ENCODE data around the gene RNF113A. TPM values are rescaled to one million over a fixed set of nuclear protein-coding genes. Genes with fewer than 3 reads are reported as not detected.
"Not testable (repeated sequence)": the region's sequence is repeated elsewhere in the genome, so short reads cannot be mapped to it uniquely, and the experiment has no call there.

RNF113A gene
- total RNA-seq, result 18.0 and 19.6 TPM in 2 replicates

- peak; percentile 77 for DNase-seq
Observed at GRCh38 chrX:119871599-119872395, at the start of gene RNF113A, which contains the start of gene NDUFA1. Gene RNF113A, minus strand, starts transcription at chrX:119871733. Its CDS starts 120 bp downstream, at chrX:119871613. Gene NDUFA1, plus strand, starts transcription at chrX:119871832. Its CDS starts 80 bp downstream, at chrX:119871912.

GRCh38 chrX:119919835-119920585, 48.5 kb upstream of the RNF113A start:
- no peak for DNase-seq

GRCh38 chrX:119917877-119918276, 46.3 kb upstream of the RNF113A start:
- DNase-seq, result no peak

GRCh38 chrX:119916310-119916709, 44.8 kb upstream of the RNF113A start:
- DNase-seq, result no peak

GRCh38 chrX:119900976-119901375, 29.4 kb upstream of the RNF113A start:
- no peak for DNase-seq

GRCh38 chrX:119899125-119899524, 27.6 kb upstream of the RNF113A start:
- DNase-seq, result no peak

GRCh38 chrX:119895843-119896326, 24.4 kb upstream of the RNF113A start, which contains the start of gene AKAP14:
Gene AKAP14, plus strand, starts transcription at chrX:119895893. Its CDS starts 7,331 bp downstream, at chrX:119903224.
- no peak for DNase-seq

GRCh38 chrX:119891961-119892692, 20.6 kb upstream of the RNF113A start:
- DNase-seq, result not testable (repeated sequence)

- not testable (repeated sequence) for DNase-seq
Observed at GRCh38 chrX:119890626-119891025, 19.1 kb upstream of the RNF113A start.

GRCh38 chrX:119887721-119888425, 16.3 kb upstream of the RNF113A start:
- DNase-seq, result peak; percentile 74

- DNase-seq, result peak; percentile 7
Observed at GRCh38 chrX:119885554-119886428, 14.3 kb upstream of the RNF113A start.

GRCh38 chrX:119880552-119881437, 9.3 kb upstream of the RNF113A start:
- DNase-seq, result peak; percentile 71

- DNase-seq, result no peak
Observed at GRCh38 chrX:119880076-119880475, 8.5 kb upstream of the RNF113A start.

- no peak for DNase-seq
Observed at GRCh38 chrX:119878740-119879139, 7.2 kb upstream of the RNF113A start.

GRCh38 chrX:119871245-119871598, 311 bp downstream of the RNF113A start:
- peak; percentile 35 for DNase-seq

- DNase-seq, result peak; percentile 43
Observed at GRCh38 chrX:119870626-119871131, 854 bp downstream of the RNF113A start.

- DNase-seq, result peak; percentile 10
Observed at GRCh38 chrX:119853444-119853843, 18.1 kb downstream of the RNF113A start.

- DNase-seq, result peak; percentile 97
Observed at GRCh38 chrX:119852382-119853353, 18.9 kb downstream of the RNF113A start, which contains the start of gene UPF3B. Gene UPF3B, minus strand, starts transcription at chrX:119852963. Its CDS starts 35 bp downstream, at chrX:119852928.

All from dermis blood vessel endothelial cell (primary cell).